B cell (primary cell): Measurements from ENCODE around the gene ANKRD11. TPM values are rescaled to one million over a fixed set of nuclear protein-coding genes. Genes with fewer than 3 reads are reported as not detected.
"Not testable (repeated sequence)": the region's sequence is repeated elsewhere in the genome, so short reads cannot be mapped to it uniquely, and the experiment has no call there.

Experiments used
- ATAC-seq: fragments of 200-7000 bp; cut with Tn5 transposase; one replicate; pipeline ENCODE4 v1.10.0; 2021; ENCODE audit warnings: low read depth, mild to moderate bottlenecking, moderate number of reproducible peaks, moderate library complexity
- CTCF ChIA-PET: fragments of 350-600 bp; sonication (Branson Sonifier 250); formaldehyde crosslinking; loops from one replicate; lab custom pipeline; 2021; ENCODE audit warnings: antibody characterized with exemption, inconsistent platforms; lab: Charles Lee
- POLR2A ChIA-PET: fragments of 350-600 bp; sonication (Branson Sonifier 250); formaldehyde crosslinking; loops from one replicate; lab custom pipeline; 2021; ENCODE audit warnings: antibody characterized with exemption; lab: Charles Lee
- DNase-seq: peaks from one replicate; pipeline ENCODE4 v3.0.0; 2013
- H2AFZ ChIP-seq: 2 replicates; pipeline ENCODE4 v1.6.1; 2012; ENCODE audit warnings: mild to moderate bottlenecking, low read depth, low read length; ENCODE audit not compliant: insufficient read depth, poor library complexity, severe bottlenecking
- H3K27ac ChIP-seq, 2 donors: 1 replicate in 1 of 2; 2 replicates in 1 of 2; pipeline ENCODE4 v1.5.1; 2012 to 2013; ENCODE audit warnings: low read length in 2 of 2, mild to moderate bottlenecking in 2 of 2, moderate library complexity in 1 of 2
- H3K27me3 ChIP-seq, 4 experiments: fragments of 200-600 bp in 1 of 4; sonication (generic) in 1 of 4; replicated peaks in 1 of 4; 1 replicate in 2 of 4; 2 replicates in 2 of 4; pipeline versions ENCODE4 v1.6.1 to v1.7.0; 2013 to 2016; ENCODE audit warnings: low read length in 3 of 4, mild to moderate bottlenecking in 2 of 4, mixed read lengths in 1 of 4, moderate library complexity in 1 of 4; ENCODE audit not compliant: insufficient read depth in 4 of 4, control insufficient read depth in 3 of 4; ENCODE audit errors: control extremely low read depth in 1 of 4
- H3K36me3 ChIP-seq, 2 experiments: replicated peaks in 1 of 2; 1 replicate in 1 of 2; 2 replicates in 1 of 2; pipeline versions ENCODE4 v1.6.1 to v1.7.1; 2013; ENCODE audit warnings: low read length in 1 of 2; ENCODE audit not compliant: insufficient read depth in 2 of 2, control insufficient read depth in 1 of 2; ENCODE audit errors: control extremely low read depth in 1 of 2, extremely low read depth in 1 of 2
- H3K4me1 ChIP-seq, 2 donors: fragments of 200-600 bp in 1 of 2; sonication (generic) in 1 of 2; 1 replicate in 1 of 2; 2 replicates in 1 of 2; pipeline versions ENCODE4 v1.5.1 to v1.6.1; 2013 to 2017; ENCODE audit warnings: low read length in 2 of 2; ENCODE audit not compliant: control insufficient read depth in 2 of 2, insufficient read depth in 2 of 2
- H3K4me2 ChIP-seq: replicated peaks from 2 replicates; pipeline ENCODE3; 2012; ENCODE audit warnings: mild to moderate bottlenecking, low read depth, low read length; ENCODE audit not compliant: poor library complexity, severe bottlenecking
- H3K4me3 ChIP-seq, 5 experiments: fragments of 200-600 bp in 1 of 5; sonication (generic) in 1 of 5; 1 replicate in 3 of 5; 2 replicates in 2 of 5; pipeline versions ENCODE4 v1.5.1 to v1.7.0; 2011 to 2016; ENCODE audit warnings: low read length in 4 of 5, mild to moderate bottlenecking in 4 of 5, low read depth in 2 of 5, control low read depth in 1 of 5, moderate library complexity in 1 of 5; ENCODE audit not compliant: insufficient read depth in 1 of 5; ENCODE audit errors: control extremely low read depth in 1 of 5, extremely low read depth in 1 of 5
- H3K79me2 ChIP-seq: fragments of 200-600 bp; sonication (generic); one replicate; pipeline ENCODE4 v1.6.0; 2016; ENCODE audit warnings: low read length; ENCODE audit not compliant: control insufficient read depth, insufficient read depth
- H3K9ac ChIP-seq: fragments of 200-600 bp; sonication (generic); 2 replicates; pipeline ENCODE4 v1.6.1; 2017; ENCODE audit warnings: mild to moderate bottlenecking, low read length, moderate library complexity
- H3K9me3 ChIP-seq, 3 donors: one replicate each; pipeline versions ENCODE4 v1.6.1 to v1.7.1; 2013; ENCODE audit warnings: low read length in 2 of 3; ENCODE audit not compliant: control insufficient read depth in 2 of 3, insufficient read depth in 1 of 3; ENCODE audit errors: control extremely low read depth in 1 of 3
- H4K20me1 ChIP-seq: 2 replicates; pipeline ENCODE4 v1.6.0; 2012; ENCODE audit warnings: mild to moderate bottlenecking, low read length; ENCODE audit not compliant: insufficient read depth, control insufficient read depth, poor library complexity, severe bottlenecking
- H3K27ac Mint-ChIP-seq: one replicate; pipeline ENCODE4 v1.8.0; 2021; ENCODE audit warnings: mixed read lengths
- H3K27me3 Mint-ChIP-seq: one replicate; pipeline ENCODE4 v1.8.0; 2021; ENCODE audit warnings: mixed read lengths
- H3K4me1 Mint-ChIP-seq: one replicate; pipeline ENCODE4 v1.8.0; 2021; ENCODE audit warnings: mixed read lengths
- H3K4me3 Mint-ChIP-seq: one replicate; pipeline ENCODE4 v1.8.0; 2021; ENCODE audit warnings: mixed read lengths
- H3K9me3 Mint-ChIP-seq: one replicate; pipeline ENCODE4 v1.8.0; 2022; ENCODE audit warnings: mixed read lengths; ENCODE audit not compliant: insufficient read depth
- CTCF ChIP-seq: fragments of 200-600 bp; IDR thresholded peaks from one replicate; pipeline ENCODE4 v1.8.0; 2022; ENCODE audit warnings: antibody characterized with exemption, mild to moderate bottlenecking
- EZH2 ChIP-seq: IDR thresholded peaks from 2 replicates; pipeline ENCODE4 v1.6.1; 2012; ENCODE audit warnings: borderline replicate concordance, low read depth, mild to moderate bottlenecking, moderate library complexity, low read length; ENCODE audit not compliant: insufficient read depth, poor library complexity, severe bottlenecking
- WGBS: methylation state at CpG from one replicate; pipeline ENCODE4 v1.1.5; 2013; ENCODE audit warnings: missing lambda C conversion rate; ENCODE audit not compliant: insufficient coverage; 5-methylcytosine and 5-hydroxymethylcytosine counted together
- intact Hi-C: fragments of 100-400 bp; cut with micrococcal nuclease; formaldehyde crosslinking; loops from one replicate; pipeline ENCODE4 v1.10.0; 2022
- polyA plus RNA-seq: library from polyadenylated mRNA; depleted of rRNA; stranded (reverse); fragments of >200 nt; gene quantifications from 2 replicates; pipeline ENCODE4 v1.2.3, GENCODE V29; 2012
- total RNA-seq, 2 donors: library from RNA; stranded (reverse); fragments of 120-200 nt in 1 of 2; gene quantifications; 1 replicate in 1 of 2; 2 replicates in 1 of 2; pipeline versions ENCODE4 v1.2.3 to v1.2.4, GENCODE V29; 2013 to 2022

Gene ANKRD11
- total and polyA plus RNA-seq, 2 donors (not counting 1 experiment from before 2014, with no cell fraction given) = 67.9 to 314 TPM

- H3K27ac ChIP-seq, H3K27me3 ChIP-seq, H3K27me3 Mint-ChIP-seq, ATAC-seq, H2AFZ ChIP-seq, H3K4me3 ChIP-seq, H3K27ac Mint-ChIP-seq, DNase-seq, H3K9me3 Mint-ChIP-seq, intact Hi-C loops, H3K9ac ChIP-seq, H3K9me3 ChIP-seq, H3K4me3 Mint-ChIP-seq, H3K4me2 ChIP-seq: not testable (repeated sequence)
- Histone ChIP-seq H3K36me3 (peaks cover 7 to 44% of the 10 kb centered on the region in 2 experiments), H3K4me1 (peaks cover 18 to 27% of the 10 kb centered on the region in 2 donors), H4K20me1 (peaks cover 98% of the 10 kb centered on the region), H3K79me2 (peaks cover 100% of the 10 kb centered on the region)
- CTCF ChIA-PET = interaction anchor here (0.9 to 1.1 kb wide), 3 partner anchors 11 to 251 kb away, joined by 3 read pairs; no protein-coding TSS in a partner anchor
- 98% methylated on average over 22 of the region's 69 CpGs for WGBS
- H3K4me1 Mint-ChIP-seq = peaks cover 51% of the 10 kb centered on the region
- POLR2A ChIA-PET = interaction anchor here (0.7 kb wide), 1 partner anchor 139 kb away, joined by 3 read pairs; no protein-coding TSS in a partner anchor
Observed at GRCh38 chr16:89306457-89307420, 183.6 kb downstream of the ANKRD11 start.

GRCh38 chr16:89304941-89305705, 185.2 kb downstream of the ANKRD11 start:
- Mint-ChIP-seq H3K27ac (no peak overlapping the region), H3K9me3 (no peaks in the 10 kb centered on the region), H3K27me3 (no peaks in the 10 kb centered on the region), H3K4me1 (peaks cover 43% of the 10 kb centered on the region), H3K4me3 (no peak overlapping the region)
- H3K27ac ChIP-seq = no peak overlapping the region
- CTCF ChIA-PET = interaction anchor here (1.5 kb wide), 1 partner anchor 16 kb away, joined by 7 read pairs; no protein-coding TSS in a partner anchor
- H2AFZ ChIP-seq = no peak overlapping the region
- WGBS = 94% methylated on average over 19 of the region's 43 CpGs
- intact Hi-C loops = no loop called here
- TF ChIP-seq CTCF (no peak), EZH2 (no peak)
- H3K9ac ChIP-seq = no peak overlapping the region
- peaks cover 98% of the 10 kb centered on the region for H4K20me1 ChIP-seq
- H3K4me3 ChIP-seq = no peak overlapping the region
- H3K4me2 ChIP-seq = no peak overlapping the region
- POLR2A ChIA-PET = interaction anchor here (0.5 kb wide), 1 partner anchor 211 kb away, joined by 3 read pairs; no protein-coding TSS in a partner anchor
- no peak for DNase-seq
- no peak for ATAC-seq
- no peaks in the 10 kb centered on the region for H3K27me3 ChIP-seq
- no peaks in the 10 kb centered on the region for H3K9me3 ChIP-seq
- peaks cover 18 to 27% of the 10 kb centered on the region in 2 donors for H3K4me1 ChIP-seq
- H3K36me3 ChIP-seq = peaks cover 7 to 43% of the 10 kb centered on the region in 2 experiments
- peaks cover 100% of the 10 kb centered on the region for H3K79me2 ChIP-seq
